ENCODE measurements around the gene MED7.

- TF ChIP-seq CTCF (conservative IDR thresholded peaks at IDR 0.05) = no peak
- TF ChIP-seq ZFX (IDR thresholded peaks at IDR 0.05) = no peak
Measured at GRCh38 chr5:157150995-157151394, 8.3 kb upstream of the MED7 start.

Data from C4-2B (cell line).